ENCODE data around the gene TMCC1.
"Not testable (repeated sequence)": the region's sequence is repeated elsewhere in the genome, so short reads cannot be mapped to it uniquely, and the experiment has no call there.

The TMCC1 gene

GRCh38 chr3:129768728-129769127, 124.8 kb downstream of the TMCC1 start:
- DNase-seq, result no peak

- DNase-seq, result no peak
Measured at GRCh38 chr3:129766135-129766534, 127.4 kb downstream of the TMCC1 start.

DNA sequence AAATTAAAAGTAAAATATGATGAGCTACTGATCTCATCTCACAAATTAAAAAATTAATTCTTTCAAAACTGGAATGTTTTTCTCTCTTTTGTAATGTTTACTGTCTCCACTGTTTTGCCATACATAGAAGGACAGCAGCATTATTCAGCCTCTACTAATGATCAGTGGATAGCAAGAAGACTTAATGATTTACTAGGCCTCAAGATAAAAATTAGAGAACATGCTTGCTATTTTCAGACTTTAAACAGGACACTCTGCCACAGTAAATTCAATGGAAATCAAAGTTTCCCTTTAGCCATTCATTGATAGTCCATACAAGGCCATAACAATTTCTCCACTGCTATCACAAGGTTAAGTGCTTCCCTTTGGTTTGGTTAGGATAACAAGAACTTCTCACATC, 129.4 kb downstream of the TMCC1 start:
- no peak for DNase-seq

- no peak for DNase-seq
Measured at GRCh38 chr3:129758785-129759320, 134.7 kb downstream of the TMCC1 start.

GRCh38 chr3:129758306-129758705, 135.2 kb downstream of the TMCC1 start:
- no peak for DNase-seq

GRCh38 chr3:129756871-129757270, 136.6 kb downstream of the TMCC1 start:
- DNase-seq, result no peak

DNA sequence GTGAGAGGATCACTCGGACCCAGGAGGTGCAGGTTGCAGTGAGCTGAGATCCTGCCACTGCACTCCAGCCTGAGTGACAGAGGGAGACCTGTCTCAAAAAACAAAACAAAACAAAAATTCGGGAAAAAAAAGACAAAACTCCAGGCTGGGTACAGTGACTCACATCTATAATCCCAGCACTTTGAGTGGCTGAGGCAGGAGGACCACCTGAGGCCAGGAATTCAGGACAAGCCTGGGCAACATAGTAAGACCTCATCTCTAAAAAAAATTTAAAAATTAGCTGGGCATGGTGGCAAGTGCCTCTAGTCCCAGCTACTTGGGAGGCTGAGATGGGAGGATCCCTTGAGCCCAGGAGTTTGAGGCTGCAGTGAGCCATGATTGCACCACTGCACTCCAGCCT, 142.4 kb downstream of the TMCC1 start:
- DNase-seq, result not testable (repeated sequence)

GRCh38 chr3:129749692-129750091, 143.8 kb downstream of the TMCC1 start:
- DNase-seq, result no peak

DNA sequence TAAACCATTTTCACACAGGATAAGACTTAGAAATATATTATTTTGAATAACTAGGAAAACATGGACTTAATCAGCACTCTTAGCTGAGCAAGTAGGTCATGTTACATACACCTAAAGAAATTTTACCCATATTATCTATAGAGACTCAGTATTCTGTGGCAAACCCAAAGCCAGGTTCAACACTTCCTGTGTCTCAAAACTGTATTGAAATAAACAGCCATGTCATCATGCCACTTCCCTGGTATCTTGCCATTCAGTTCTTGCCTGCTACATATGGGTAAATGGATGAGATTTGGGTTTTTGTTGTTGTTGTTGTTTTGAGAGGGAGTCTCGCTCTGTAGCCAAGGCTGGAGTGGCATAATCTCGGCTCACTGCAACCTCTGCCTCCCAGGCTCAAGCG, 145.5 kb downstream of the TMCC1 start:
- no peak for DNase-seq

- DNase-seq, result no peak
Measured at GRCh38 chr3:129747136-129747535, 146.4 kb downstream of the TMCC1 start.

DNA sequence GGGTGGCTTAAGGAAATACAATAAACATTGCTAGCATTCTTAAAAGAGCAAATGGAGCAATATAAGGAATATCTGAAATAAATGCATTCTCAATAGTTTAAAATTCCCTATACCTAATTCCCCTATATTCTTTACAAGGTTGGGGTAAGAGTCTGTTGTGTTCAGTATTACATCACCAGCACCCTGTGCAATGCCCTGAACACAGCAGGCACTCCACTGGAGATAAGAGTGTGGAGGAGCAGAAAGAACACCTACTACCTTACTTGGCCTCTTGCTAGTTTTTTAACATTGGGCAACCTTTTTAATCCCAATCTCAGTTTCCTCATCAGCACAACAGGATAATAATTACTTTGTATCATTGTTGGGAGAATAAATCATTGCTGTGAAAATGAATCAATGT, 146.9 kb downstream of the TMCC1 start:
- no peak for DNase-seq

DNA sequence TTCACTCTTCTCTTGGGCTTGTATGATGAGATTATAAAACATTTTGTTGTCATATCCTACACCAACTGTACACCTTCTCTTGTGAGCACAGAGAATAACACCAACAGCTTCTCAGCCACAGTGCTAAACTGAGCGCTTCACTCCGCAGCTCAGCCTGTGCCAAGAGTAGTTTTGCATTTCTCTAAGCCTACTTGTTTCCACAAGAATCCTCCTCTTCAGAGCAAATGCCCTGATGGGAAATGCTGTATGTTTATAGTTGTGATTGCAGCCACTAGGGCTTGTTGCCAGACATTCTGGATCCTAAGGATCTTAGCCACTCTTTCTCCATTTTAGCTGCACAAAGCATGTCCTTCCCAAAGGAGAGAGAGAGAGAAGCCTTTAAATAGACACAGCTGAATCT, 148.3 kb downstream of the TMCC1 start:
- no peak for DNase-seq

DNA sequence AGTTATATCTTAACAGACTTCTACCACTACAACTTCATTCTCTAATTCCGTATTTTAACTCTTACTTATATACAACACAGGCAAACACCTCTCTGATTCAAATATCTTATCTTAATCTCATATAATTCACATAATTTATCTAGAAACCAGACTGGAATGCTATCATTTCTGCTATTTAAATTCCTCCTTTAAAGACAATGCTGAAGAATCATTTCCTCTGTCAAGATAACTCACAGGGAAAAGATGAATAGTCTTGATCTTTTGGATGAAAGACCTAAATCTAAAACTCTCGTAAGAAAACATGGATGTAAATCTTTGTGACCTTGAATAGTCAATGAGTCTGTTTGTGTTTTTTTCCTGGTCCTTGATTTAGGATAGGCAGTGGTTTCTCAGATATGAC, 151.7 kb downstream of the TMCC1 start:
- no peak for DNase-seq

GRCh38 chr3:129740090-129740489, 153.4 kb downstream of the TMCC1 start:
- DNase-seq, result no peak

DNA sequence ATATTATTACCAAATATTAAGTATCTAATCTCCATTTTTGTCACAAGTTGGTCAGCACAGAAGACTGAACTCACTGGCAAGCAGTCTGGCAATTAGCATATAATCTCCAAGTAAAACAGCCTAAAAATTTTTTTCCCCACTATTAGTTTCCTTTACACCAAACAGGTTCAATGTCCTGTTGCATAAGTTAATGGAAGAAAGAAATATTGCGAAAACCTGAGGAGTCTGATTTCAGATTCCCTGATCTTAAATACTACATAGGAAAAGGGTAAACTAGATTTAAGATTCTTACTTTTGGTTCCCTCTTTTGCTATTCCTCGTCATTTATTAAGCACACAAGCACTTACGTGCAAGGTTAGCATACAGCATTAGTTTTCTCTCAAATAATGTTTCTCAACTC, 153.9 kb downstream of the TMCC1 start:
- no peak for DNase-seq

DNA sequence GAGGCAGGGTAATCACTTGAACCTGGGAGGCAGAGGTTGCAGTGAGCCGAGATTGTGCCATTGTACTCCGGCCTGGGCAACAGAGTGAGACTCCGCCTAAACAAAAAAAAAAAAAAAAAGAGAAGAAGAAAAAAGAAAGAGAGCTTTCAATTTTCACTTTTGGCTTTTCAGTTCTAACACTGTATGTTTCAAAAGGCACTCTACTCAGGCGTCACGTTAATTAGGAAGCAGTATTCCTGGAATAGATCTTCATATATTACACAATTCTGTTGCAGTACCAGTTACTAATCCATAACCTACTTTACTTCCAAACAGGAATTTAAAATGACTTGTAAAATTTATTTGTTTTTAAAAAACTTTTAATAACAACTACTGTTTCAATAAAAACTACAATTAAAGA, 155.3 kb downstream of the TMCC1 start:
- DNase-seq, result no peak

DNA sequence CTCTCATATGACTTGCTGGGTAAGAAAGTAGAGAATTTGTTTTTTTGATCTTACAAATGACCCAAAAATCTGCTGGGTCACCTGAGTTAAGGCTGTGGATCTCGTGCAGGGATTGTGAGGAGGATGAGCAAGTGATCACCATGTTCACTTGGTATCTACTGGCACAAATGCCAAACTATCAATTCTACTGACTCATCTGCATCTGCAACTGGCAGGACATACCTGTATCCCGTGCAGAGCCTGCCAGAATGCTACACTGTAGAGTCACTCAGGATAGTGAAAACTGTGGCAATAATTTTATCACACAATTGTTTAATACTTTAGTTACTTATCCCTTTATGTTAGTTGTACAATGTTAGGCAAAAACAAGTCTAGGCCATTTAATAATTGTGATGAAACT, 157.4 kb downstream of the TMCC1 start:
- DNase-seq, result no peak

DNA sequence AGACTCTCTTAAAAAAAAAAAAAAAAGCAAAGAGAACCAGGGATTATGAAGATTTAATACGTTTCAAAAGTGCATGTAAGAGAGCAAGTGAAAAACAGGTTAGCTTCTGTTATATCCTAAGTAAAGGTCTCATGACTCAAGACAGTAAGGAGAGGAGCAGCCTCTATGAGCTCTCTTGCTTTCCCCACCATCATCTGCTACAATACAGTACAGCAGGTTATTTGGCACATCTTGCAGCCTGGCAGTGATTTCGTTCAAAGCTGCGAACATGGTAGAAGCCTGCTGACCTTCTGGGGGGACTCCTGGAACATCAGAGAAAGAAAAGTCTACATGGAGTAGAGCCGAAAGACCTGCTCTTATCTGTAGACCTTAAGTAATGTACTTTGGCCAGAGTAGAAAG, 157.9 kb downstream of the TMCC1 start:
- no peak for DNase-seq

- no peak for DNase-seq
Measured at GRCh38 chr3:129734449-129734848, 159.1 kb downstream of the TMCC1 start.

DNA sequence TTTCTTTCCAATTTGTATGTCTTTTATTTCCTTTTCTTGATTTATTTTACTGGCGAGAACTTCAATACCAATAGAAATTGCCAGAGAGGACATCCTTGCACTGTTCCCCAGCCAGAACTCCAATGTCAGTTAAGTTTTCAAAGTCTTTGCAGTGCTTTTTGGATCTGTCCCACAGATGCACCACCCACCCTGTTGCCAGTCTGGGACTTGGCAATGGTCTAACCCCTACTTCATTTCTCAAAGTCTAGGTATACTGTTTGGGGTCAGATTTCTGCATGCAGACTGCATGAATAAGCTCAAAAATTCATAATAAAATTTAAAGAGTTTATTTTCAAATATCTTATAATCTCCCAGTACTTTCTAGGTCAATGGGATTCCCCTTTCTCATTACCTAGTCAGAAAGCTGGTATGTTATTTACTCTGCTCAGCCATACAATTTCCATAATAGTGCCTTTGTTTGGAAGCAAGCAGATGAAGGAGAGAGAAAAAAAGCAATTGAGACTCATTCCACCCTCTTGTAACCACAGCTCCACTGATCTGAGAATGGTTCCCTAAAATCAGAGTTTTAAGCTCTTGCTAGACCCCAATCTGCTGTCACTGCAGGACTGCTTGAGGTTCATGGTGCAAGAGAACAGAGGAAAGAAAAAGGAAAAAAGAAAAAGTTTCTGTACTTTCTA, 161.2 kb downstream of the TMCC1 start:
- no peak for DNase-seq

DNA sequence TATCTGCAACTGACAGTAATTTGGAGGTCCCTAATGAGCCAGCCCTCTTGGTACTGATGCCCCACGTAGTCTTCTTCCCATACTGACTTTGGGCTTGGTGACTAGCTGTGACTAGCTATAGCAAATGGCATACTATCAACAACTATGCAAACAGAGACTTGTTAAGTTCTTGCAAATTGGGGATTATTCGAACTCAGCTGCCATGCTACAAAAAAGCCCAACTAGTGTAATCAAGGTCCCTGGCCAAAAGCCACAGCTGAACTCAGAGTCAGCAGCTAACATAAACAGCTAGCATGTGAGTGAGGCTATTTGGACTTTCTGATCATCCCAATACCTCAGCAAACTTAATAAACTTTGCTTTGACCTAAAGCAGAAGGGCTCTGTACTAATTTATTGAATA, 165.8 kb downstream of the TMCC1 start:
- no peak for DNase-seq

- DNase-seq, result no peak
Measured at GRCh38 chr3:129723558-129724324, 169.8 kb downstream of the TMCC1 start.

GRCh38 chr3:129722527-129722926, 171.0 kb downstream of the TMCC1 start:
- no peak for DNase-seq

DNA sequence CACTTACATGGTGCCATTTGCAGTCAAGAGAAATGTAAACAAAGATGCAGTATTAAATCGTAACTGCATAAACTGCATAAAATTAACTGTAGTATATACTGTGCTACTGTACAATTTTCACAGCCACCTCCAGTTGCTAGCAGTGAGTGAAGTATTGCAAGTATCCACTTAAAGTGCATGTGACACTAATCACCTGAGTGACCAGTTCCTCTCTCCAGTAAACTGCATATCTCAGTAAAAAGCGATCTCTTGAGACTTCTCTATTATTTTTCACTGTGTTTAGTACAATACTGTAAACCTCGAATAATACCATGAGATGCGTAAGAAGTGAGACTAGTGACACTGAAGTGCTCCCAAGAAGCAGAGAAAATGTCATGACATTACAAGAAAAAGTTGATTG, 175.3 kb downstream of the TMCC1 start:
- DNase-seq, result no peak

DNA sequence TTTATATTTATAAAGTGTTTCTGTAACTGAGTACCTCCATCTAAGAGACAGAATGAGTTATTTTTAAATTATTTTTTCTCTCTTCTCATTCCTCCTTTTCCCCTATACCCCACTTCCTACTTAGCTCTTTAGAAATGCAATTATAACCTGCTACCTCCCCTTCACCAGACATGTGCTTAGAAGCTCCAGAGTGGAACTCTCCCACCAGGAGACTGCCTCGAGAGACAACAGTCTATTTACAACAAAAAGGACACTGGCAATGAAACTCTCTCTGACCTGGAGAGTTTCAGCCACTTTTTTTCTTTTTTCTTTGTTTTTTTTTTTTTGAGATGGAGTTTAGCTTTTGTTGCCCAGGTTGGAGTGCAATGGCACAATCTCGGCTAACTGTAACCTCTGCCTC, 177.7 kb downstream of the TMCC1 start:
- no peak for DNase-seq
